NCI-H1436 (cell line): Measurements from ENCODE around the gene KYAT1.
A peak's percentile ranks its signal among the peaks of the same experiment; 100 is the strongest.

Experiments used
- DNase-seq: peaks from one replicate; lab custom pipeline; 2025; lab: John Stamatoyannopoulos, UW

Gene KYAT1

GRCh38 chr9:128908372-128908771, 26.6 kb upstream of the KYAT1 start:
- no peak for DNase-seq

GRCh38 chr9:128906741-128907140, 25.0 kb upstream of the KYAT1 start:
- no peak for DNase-seq

- no peak for DNase-seq
These were observed 24.2 kb upstream of the KYAT1 start for GRCh38 chr9:128905964-128906363.

- no peak for DNase-seq
These were observed 22.3 kb upstream of the KYAT1 start for GRCh38 chr9:128903871-128904620.

GRCh38 chr9:128903079-128903461, 21.3 kb upstream of the KYAT1 start:
- no peak for DNase-seq

- DNase-seq: peak; percentile 29
These were observed 20.8 kb upstream of the KYAT1 start for GRCh38 chr9:128902351-128903078.

- DNase-seq: no peak
These were observed 20.1 kb upstream of the KYAT1 start for GRCh38 chr9:128901822-128902221.

- DNase-seq: no peak
These were observed 19.6 kb upstream of the KYAT1 start for GRCh38 chr9:128901379-128901778.

GRCh38 chr9:128899566-128900322, 18.0 kb upstream of the KYAT1 start:
- DNase-seq: no peak

- DNase-seq: no peak
These were observed 17.3 kb upstream of the KYAT1 start for GRCh38 chr9:128898845-128899565.

GRCh38 chr9:128898382-128898781, 16.6 kb upstream of the KYAT1 start:
- no peak for DNase-seq

GRCh38 chr9:128895556-128895955, 13.8 kb upstream of the KYAT1 start:
- DNase-seq: peak; percentile 80

GRCh38 chr9:128894764-128895163, 13.0 kb upstream of the KYAT1 start:
- DNase-seq: no peak

GRCh38 chr9:128893354-128893753, 11.6 kb upstream of the KYAT1 start:
- DNase-seq: no peak

- DNase-seq: no peak
These were observed 10.6 kb upstream of the KYAT1 start for GRCh38 chr9:128892221-128892921.

- no peak for DNase-seq
These were observed 9.8 kb upstream of the KYAT1 start for GRCh38 chr9:128891321-128892220.

- no peak for DNase-seq
These were observed 6.2 kb upstream of the KYAT1 start for GRCh38 chr9:128887914-128888350.

- DNase-seq: no peak
These were observed 5.3 kb upstream of the KYAT1 start for GRCh38 chr9:128887049-128887448.

- no peak for DNase-seq
These were observed 4.6 kb upstream of the KYAT1 start for GRCh38 chr9:128886211-128886891.

- DNase-seq: no peak
These were observed 4.0 kb upstream of the KYAT1 start for GRCh38 chr9:128885798-128886197.
